ENCODE results near the gene NDUFA7. TPM values are rescaled to one million over a fixed set of nuclear protein-coding genes. Genes with fewer than 3 reads are reported as not detected.

Gene NDUFA7
- polyA plus RNA-seq, 1 donor from 2014 or later = 37.3 TPM

- H3F3A ChIP-seq (ENCODE audit: insufficient read depth, low read length, poor library complexity, severe bottlenecking) = no peaks in the 10 kb centered on the region
- peaks cover 37% of the 10 kb centered on the region for H3K27me3 ChIP-seq (ENCODE audit: insufficient read depth, low read depth, low read length)
- H3K9me3 ChIP-seq (ENCODE audit: low read length) = no peaks in the 10 kb centered on the region
- TF ChIP-seq MXI1 (conservative IDR thresholded peaks at IDR 0.05; ENCODE audit: poor library complexity, severe bottlenecking) (no peak), EP300 (conservative IDR thresholded peaks at IDR 0.05; ENCODE audit: poor library complexity, severe bottlenecking) (no peak), RAD21 (conservative IDR thresholded peaks at IDR 0.05) (no peak), SMC3 (conservative IDR thresholded peaks at IDR 0.05; ENCODE audit: poor library complexity) (no peak), POLR2AphosphoS5 (IDR thresholded peaks at IDR 0.05) (no peak), TAF1 (IDR thresholded peaks at IDR 0.05; ENCODE audit: low read depth) (no peak), REST (IDR thresholded peaks at IDR 0.05; ENCODE audit: borderline replicate concordance) (no peak), CTCF (IDR thresholded peaks at IDR 0.05; ENCODE audit: poor library complexity, severe bottlenecking) (no peak), EZH2 (IDR thresholded peaks at IDR 0.05; ENCODE audit: borderline replicate concordance, insufficient read depth, low read length, poor library complexity, severe bottlenecking) (no peak)
- no peaks in the 10 kb centered on the region for H3K79me2 ChIP-seq (replicated peaks; ENCODE audit: insufficient read depth, low read length)
- H4K20me1 ChIP-seq (ENCODE audit: insufficient read depth) = no peaks in the 10 kb centered on the region
- no peak overlapping the region for H3K27ac ChIP-seq (ENCODE audit: low read length)
- no peak overlapping the region for H2AFZ ChIP-seq (ENCODE audit: low read depth, low read length)
- no peak overlapping the region for H3K4me3 ChIP-seq (ENCODE audit: low read length)
- H3K36me3 ChIP-seq (ENCODE audit: insufficient read depth, low read length) = no peaks in the 10 kb centered on the region
- H3K9me2 ChIP-seq (ENCODE audit: insufficient read depth, low read length) = no peaks in the 10 kb centered on the region
- no peak overlapping the region for H3K4me2 ChIP-seq (ENCODE audit: low read length)
- H3K9ac ChIP-seq (ENCODE audit: low read length) = no peak overlapping the region
These were observed 46.3 kb upstream of the NDUFA7 start for GRCh38 chr19:8367327-8368001.

- Histone ChIP-seq H3K79me2 (replicated peaks; ENCODE audit: insufficient read depth, low read length) (no peaks in the 10 kb centered on the region), H3K36me3 (ENCODE audit: insufficient read depth, low read length) (no peaks in the 10 kb centered on the region), H3K4me3 (ENCODE audit: low read length) (no peak overlapping the region), H3K4me2 (ENCODE audit: low read length) (no peak overlapping the region), H2AFZ (ENCODE audit: low read depth, low read length) (no peak overlapping the region), H3K9ac (ENCODE audit: low read length) (no peak overlapping the region), H3F3A (ENCODE audit: insufficient read depth, low read length, poor library complexity, severe bottlenecking) (no peaks in the 10 kb centered on the region), H3K27ac (ENCODE audit: low read length) (no peak overlapping the region), H3K27me3 (ENCODE audit: insufficient read depth, low read depth, low read length) (peaks cover 42% of the 10 kb centered on the region), H3K9me3 (ENCODE audit: low read length) (no peaks in the 10 kb centered on the region), H4K20me1 (ENCODE audit: insufficient read depth) (no peaks in the 10 kb centered on the region), H3K9me2 (ENCODE audit: insufficient read depth, low read length) (no peaks in the 10 kb centered on the region)
- TF ChIP-seq EZH2 (IDR thresholded peaks at IDR 0.05; ENCODE audit: borderline replicate concordance, insufficient read depth, low read length, poor library complexity, severe bottlenecking) = no peak
- TF ChIP-seq CTCF (IDR thresholded peaks at IDR 0.05; ENCODE audit: poor library complexity, severe bottlenecking) = no peak
- no peak for TF ChIP-seq TAF1 (IDR thresholded peaks at IDR 0.05; ENCODE audit: low read depth)
- TF ChIP-seq SMC3 (conservative IDR thresholded peaks at IDR 0.05; ENCODE audit: poor library complexity) = no peak
- TF ChIP-seq POLR2AphosphoS5 (IDR thresholded peaks at IDR 0.05) = no peak
- TF ChIP-seq EP300 (conservative IDR thresholded peaks at IDR 0.05; ENCODE audit: poor library complexity, severe bottlenecking) = no peak
- no peak for TF ChIP-seq MXI1 (conservative IDR thresholded peaks at IDR 0.05; ENCODE audit: poor library complexity, severe bottlenecking)
- no peak for TF ChIP-seq RAD21 (conservative IDR thresholded peaks at IDR 0.05)
- no peak for TF ChIP-seq REST (IDR thresholded peaks at IDR 0.05; ENCODE audit: borderline replicate concordance)
These were observed 45.8 kb upstream of the NDUFA7 start for GRCh38 chr19:8366961-8367326.
